ENCODE data around the gene ZNF277.
A peak's percentile ranks its signal among the peaks of the same experiment; 100 is the strongest.

Gene ZNF277

GRCh38 chr7:112350585-112350984, 144.1 kb downstream of the ZNF277 start:
- H3K4ac ChIP-seq (ENCODE audit: low read depth in 1 of 2, low read length in 2 of 2): no peak overlapping the region
- DNase-seq: no peak
- no peak overlapping the region for H3K9ac ChIP-seq (ENCODE audit: low read length)
- H3K4me2 ChIP-seq (ENCODE audit: low read length, poor library complexity, severe bottlenecking): no peak overlapping the region
- H3K4me3 ChIP-seq (ENCODE audit: insufficient read depth in 1 of 2, low read depth in 1 of 2, low read length in 2 of 2): no peak overlapping the region
- H2BK120ac ChIP-seq (ENCODE audit: low read depth, low read length): no peak overlapping the region
- H4K91ac ChIP-seq (ENCODE audit: low read length): no peak overlapping the region
- 90% methylated on average over 1 of the region's 1 CpG for WGBS
- no peaks in the 10 kb centered on the region for H3K4me1 ChIP-seq (ENCODE audit: control insufficient read depth, insufficient read depth, low read depth, low read length)
- H3K79me1 ChIP-seq (replicated peaks; ENCODE audit: low read length, poor library complexity, severe bottlenecking): no peaks in the 10 kb centered on the region
- H2AK5ac ChIP-seq (ENCODE audit: low read length, severe bottlenecking): no peak overlapping the region
- H3K14ac ChIP-seq (ENCODE audit: low read length in 2 of 2): no peak overlapping the region
- H2BK15ac ChIP-seq (ENCODE audit: low read depth, poor library complexity, severe bottlenecking): no peak overlapping the region
- H2BK12ac ChIP-seq (ENCODE audit: low read length in 2 of 2): no peak overlapping the region
- no peaks in the 10 kb centered on the region for H3K9me3 ChIP-seq (ENCODE audit: control insufficient read depth, low read length)
- no peak overlapping the region for H4K8ac ChIP-seq (ENCODE audit: low read length)
- H2BK5ac ChIP-seq (ENCODE audit: low read depth, low read length, poor library complexity, severe bottlenecking): no peak overlapping the region
- no peak overlapping the region for H3K18ac ChIP-seq (ENCODE audit: low read depth in 1 of 2, low read length in 2 of 2)
- H3K27me3 ChIP-seq (ENCODE audit: control insufficient read depth in 1 of 2, insufficient read depth in 1 of 2, low read length in 2 of 2): no peaks in the 10 kb centered on the region
- H3K36me3 ChIP-seq (ENCODE audit: control insufficient read depth in 1 of 2, insufficient read depth in 2 of 2, low read depth in 1 of 2, low read length in 2 of 2): peaks cover 0 to 2% of the 10 kb centered on the region in 2 experiments
- no peak overlapping the region for H3K27ac ChIP-seq (ENCODE audit: low read length, poor library complexity, severe bottlenecking)
- no peak overlapping the region for H3K23ac ChIP-seq (ENCODE audit: low read length in 2 of 2)
- H2AFZ ChIP-seq (ENCODE audit: low read depth, low read length): no peak overlapping the region

- Histone ChIP-seq H2BK15ac (ENCODE audit: low read depth, poor library complexity, severe bottlenecking) (no peak overlapping the region), H3K4me1 (ENCODE audit: control insufficient read depth, insufficient read depth, low read depth, low read length) (no peaks in the 10 kb centered on the region), H3K4me3 (ENCODE audit: insufficient read depth in 1 of 2, low read depth in 1 of 2, low read length in 2 of 2) (no peak overlapping the region), H3K9me3 (ENCODE audit: control insufficient read depth, low read length) (peaks cover 13% of the 10 kb centered on the region), H3K23ac (ENCODE audit: low read length in 2 of 2) (no peak overlapping the region), H2AFZ (ENCODE audit: low read depth, low read length) (no peak overlapping the region), H3K27ac (ENCODE audit: low read length, poor library complexity, severe bottlenecking) (no peak overlapping the region), H3K18ac (ENCODE audit: low read depth in 1 of 2, low read length in 2 of 2) (no peak overlapping the region), H3K36me3 (ENCODE audit: control insufficient read depth in 1 of 2, insufficient read depth in 2 of 2, low read depth in 1 of 2, low read length in 2 of 2) (no peaks in the 10 kb centered on the region), H4K91ac (ENCODE audit: low read length) (no peak overlapping the region), H3K9ac (ENCODE audit: low read length) (no peak overlapping the region), H3K79me1 (replicated peaks; ENCODE audit: low read length, poor library complexity, severe bottlenecking) (no peaks in the 10 kb centered on the region), H2BK5ac (ENCODE audit: low read depth, low read length, poor library complexity, severe bottlenecking) (no peak overlapping the region), H3K27me3 (ENCODE audit: control insufficient read depth in 1 of 2, insufficient read depth in 1 of 2, low read length in 2 of 2) (no peaks in the 10 kb centered on the region), H4K8ac (ENCODE audit: low read length) (no peak overlapping the region), H2BK120ac (ENCODE audit: low read depth, low read length) (no peak overlapping the region), H2AK5ac (ENCODE audit: low read length, severe bottlenecking) (no peak overlapping the region), H3K4me2 (ENCODE audit: low read length, poor library complexity, severe bottlenecking) (no peak overlapping the region), H3K4ac (ENCODE audit: low read depth in 1 of 2, low read length in 2 of 2) (no peak overlapping the region), H3K14ac (ENCODE audit: low read length in 2 of 2) (no peak overlapping the region), H2BK12ac (ENCODE audit: low read length in 2 of 2) (no peak overlapping the region)
- no peak for DNase-seq
- 100% methylated on average over 1 of the region's 2 CpGs for WGBS
Measured at GRCh38 chr7:112356596-112356995, 150.1 kb downstream of the ZNF277 start.

GRCh38 chr7:112357136-112357535, 150.6 kb downstream of the ZNF277 start:
- DNase-seq: no peak
- H2BK5ac ChIP-seq (ENCODE audit: low read depth, low read length, poor library complexity, severe bottlenecking): no peak overlapping the region
- no peak overlapping the region for H4K8ac ChIP-seq (ENCODE audit: low read length)
- no peak overlapping the region for H3K14ac ChIP-seq (ENCODE audit: low read length in 2 of 2)
- no peaks in the 10 kb centered on the region for H3K4me1 ChIP-seq (ENCODE audit: control insufficient read depth, insufficient read depth, low read depth, low read length)
- no peak overlapping the region for H3K9ac ChIP-seq (ENCODE audit: low read length)
- H2BK12ac ChIP-seq (ENCODE audit: low read length in 2 of 2): no peak overlapping the region
- no peaks in the 10 kb centered on the region for H3K79me1 ChIP-seq (replicated peaks; ENCODE audit: low read length, poor library complexity, severe bottlenecking)
- no peak overlapping the region for H2AFZ ChIP-seq (ENCODE audit: low read depth, low read length)
- H3K18ac ChIP-seq (ENCODE audit: low read depth in 1 of 2, low read length in 2 of 2): no peak overlapping the region
- H3K36me3 ChIP-seq (ENCODE audit: control insufficient read depth in 1 of 2, insufficient read depth in 2 of 2, low read depth in 1 of 2, low read length in 2 of 2): no peaks in the 10 kb centered on the region
- H3K27ac ChIP-seq (ENCODE audit: low read length, poor library complexity, severe bottlenecking): no peak overlapping the region
- H3K4ac ChIP-seq (ENCODE audit: low read depth in 1 of 2, low read length in 2 of 2): no peak overlapping the region
- H3K9me3 ChIP-seq (ENCODE audit: control insufficient read depth, low read length): peaks cover 13% of the 10 kb centered on the region
- WGBS: 68% methylated on average over 3 of the region's 4 CpGs
- H4K91ac ChIP-seq (ENCODE audit: low read length): no peak overlapping the region
- H2BK15ac ChIP-seq (ENCODE audit: low read depth, poor library complexity, severe bottlenecking): no peak overlapping the region
- H2BK120ac ChIP-seq (ENCODE audit: low read depth, low read length): no peak overlapping the region
- H3K4me2 ChIP-seq (ENCODE audit: low read length, poor library complexity, severe bottlenecking): no peak overlapping the region
- H3K4me3 ChIP-seq (ENCODE audit: insufficient read depth in 1 of 2, low read depth in 1 of 2, low read length in 2 of 2): peak overlapping the region in 1 of 2 experiments; percentile 7
- H3K27me3 ChIP-seq (ENCODE audit: control insufficient read depth in 1 of 2, insufficient read depth in 1 of 2, low read length in 2 of 2): no peaks in the 10 kb centered on the region
- no peak overlapping the region for H3K23ac ChIP-seq (ENCODE audit: low read length in 2 of 2)
- no peak overlapping the region for H2AK5ac ChIP-seq (ENCODE audit: low read length, severe bottlenecking)

- Histone ChIP-seq H2BK5ac (ENCODE audit: low read depth, low read length, poor library complexity, severe bottlenecking) (no peak overlapping the region), H3K9me3 (ENCODE audit: control insufficient read depth, low read length) (peaks cover 13% of the 10 kb centered on the region), H3K18ac (ENCODE audit: low read depth in 1 of 2, low read length in 2 of 2) (no peak overlapping the region), H3K23ac (ENCODE audit: low read length in 2 of 2) (no peak overlapping the region), H3K4ac (ENCODE audit: low read depth in 1 of 2, low read length in 2 of 2) (no peak overlapping the region), H3K9ac (ENCODE audit: low read length) (no peak overlapping the region), H2AK5ac (ENCODE audit: low read length, severe bottlenecking) (no peak overlapping the region), H2BK12ac (ENCODE audit: low read length in 2 of 2) (no peak overlapping the region), H3K27me3 (ENCODE audit: control insufficient read depth in 1 of 2, insufficient read depth in 1 of 2, low read length in 2 of 2) (no peaks in the 10 kb centered on the region), H3K79me1 (replicated peaks; ENCODE audit: low read length, poor library complexity, severe bottlenecking) (no peaks in the 10 kb centered on the region), H3K36me3 (ENCODE audit: control insufficient read depth in 1 of 2, insufficient read depth in 2 of 2, low read depth in 1 of 2, low read length in 2 of 2) (no peaks in the 10 kb centered on the region), H4K91ac (ENCODE audit: low read length) (no peak overlapping the region), H3K4me1 (ENCODE audit: control insufficient read depth, insufficient read depth, low read depth, low read length) (no peaks in the 10 kb centered on the region), H3K4me3 (ENCODE audit: insufficient read depth in 1 of 2, low read depth in 1 of 2, low read length in 2 of 2) (no peak overlapping the region), H2AFZ (ENCODE audit: low read depth, low read length) (no peak overlapping the region), H2BK120ac (ENCODE audit: low read depth, low read length) (no peak overlapping the region), H2BK15ac (ENCODE audit: low read depth, poor library complexity, severe bottlenecking) (no peak overlapping the region), H4K8ac (ENCODE audit: low read length) (no peak overlapping the region), H3K4me2 (ENCODE audit: low read length, poor library complexity, severe bottlenecking) (no peak overlapping the region), H3K27ac (ENCODE audit: low read length, poor library complexity, severe bottlenecking) (no peak overlapping the region), H3K14ac (ENCODE audit: low read length in 2 of 2) (no peak overlapping the region)
- DNase-seq: no peak
Measured at GRCh38 chr7:112358513-112358912, 152.0 kb downstream of the ZNF277 start.

Measured in mesenchymal stem cell (in vitro differentiated cells and primary cell).